ENCODE measurements around the gene DHX8.

Gene DHX8

GRCh38 chr17:43550754-43551153, 67.0 kb downstream of the DHX8 start:
- TF ChIP-seq MYC (IDR thresholded peaks at IDR 0.05; ENCODE audit: low read depth, low read length) (no peak), POLR2A (IDR thresholded peaks at IDR 0.05; ENCODE audit: extremely low read depth, insufficient read length) (no peak)
- TF ChIP-seq, protein P1, sequence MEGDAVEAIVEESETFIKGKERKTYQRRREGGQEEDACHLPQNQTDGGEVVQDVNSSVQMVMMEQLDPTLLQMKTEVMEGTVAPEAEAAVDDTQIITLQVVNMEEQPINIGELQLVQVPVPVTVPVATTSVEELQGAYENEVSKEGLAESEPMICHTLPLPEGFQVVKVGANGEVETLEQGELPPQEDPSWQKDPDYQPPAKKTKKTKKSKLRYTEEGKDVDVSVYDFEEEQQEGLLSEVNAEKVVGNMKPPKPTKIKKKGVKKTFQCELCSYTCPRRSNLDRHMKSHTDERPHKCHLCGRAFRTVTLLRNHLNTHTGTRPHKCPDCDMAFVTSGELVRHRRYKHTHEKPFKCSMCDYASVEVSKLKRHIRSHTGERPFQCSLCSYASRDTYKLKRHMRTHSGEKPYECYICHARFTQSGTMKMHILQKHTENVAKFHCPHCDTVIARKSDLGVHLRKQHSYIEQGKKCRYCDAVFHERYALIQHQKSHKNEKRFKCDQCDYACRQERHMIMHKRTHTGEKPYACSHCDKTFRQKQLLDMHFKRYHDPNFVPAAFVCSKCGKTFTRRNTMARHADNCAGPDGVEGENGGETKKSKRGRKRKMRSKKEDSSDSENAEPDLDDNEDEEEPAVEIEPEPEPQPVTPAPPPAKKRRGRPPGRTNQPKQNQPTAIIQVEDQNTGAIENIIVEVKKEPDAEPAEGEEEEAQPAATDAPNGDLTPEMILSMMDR (IDR thresholded peaks at IDR 0.05; ENCODE audit: low read depth, low read length): no peak
- TF ChIP-seq, protein P2, sequence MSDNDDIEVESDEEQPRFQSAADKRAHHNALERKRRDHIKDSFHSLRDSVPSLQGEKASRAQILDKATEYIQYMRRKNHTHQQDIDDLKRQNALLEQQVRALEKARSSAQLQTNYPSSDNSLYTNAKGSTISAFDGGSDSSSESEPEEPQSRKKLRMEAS (IDR thresholded peaks at IDR 0.05; ENCODE audit: low read depth, low read length): no peak
- DNase-seq (ENCODE audit: low read depth): peak; percentile 82
- no peak overlapping the region for H3K4me3 ChIP-seq (ENCODE audit: low read depth, low read length)

GRCh38 chr17:43552229-43552837, 68.6 kb downstream of the DHX8 start:
- DNase-seq (ENCODE audit: low read depth): no peak
- TF ChIP-seq, protein P1 (IDR thresholded peaks at IDR 0.05; ENCODE audit: low read depth, low read length): no peak
- TF ChIP-seq POLR2A (IDR thresholded peaks at IDR 0.05; ENCODE audit: extremely low read depth, insufficient read length) (no peak), MYC (IDR thresholded peaks at IDR 0.05; ENCODE audit: low read depth, low read length) (no peak)
- TF ChIP-seq, protein P2 (IDR thresholded peaks at IDR 0.05; ENCODE audit: low read depth, low read length): no peak
- no peak overlapping the region for H3K4me3 ChIP-seq (ENCODE audit: low read depth, low read length)

DNA sequence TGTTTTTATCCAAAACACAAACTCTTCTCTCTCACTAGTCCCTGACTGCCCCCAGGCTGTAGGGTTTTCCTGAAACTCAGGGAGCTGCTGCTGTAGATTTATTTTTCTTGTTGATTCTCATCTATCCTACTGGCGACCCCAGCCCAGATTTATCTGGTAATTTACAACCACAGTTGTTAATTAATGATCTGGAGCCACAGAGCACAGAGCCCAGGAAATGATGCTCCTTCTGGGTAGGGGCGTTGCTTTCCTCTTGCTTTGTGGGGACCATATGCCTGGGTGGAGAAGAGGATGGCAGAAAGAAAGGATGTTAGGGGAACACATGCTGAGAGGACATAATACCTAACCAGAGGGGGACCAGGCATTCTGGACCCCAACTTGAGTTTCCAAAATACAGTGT, 69.8 kb downstream of the DHX8 start:
- no peak overlapping the region for H3K4me3 ChIP-seq (ENCODE audit: low read depth, low read length)
- no peak for TF ChIP-seq POLR2A (IDR thresholded peaks at IDR 0.05; ENCODE audit: extremely low read depth, insufficient read length)
- TF ChIP-seq MYC (IDR thresholded peaks at IDR 0.05; ENCODE audit: low read depth, low read length): no peak
- TF ChIP-seq, protein P2 (IDR thresholded peaks at IDR 0.05; ENCODE audit: low read depth, low read length): no peak
- no peak for DNase-seq (ENCODE audit: low read depth)

DNA sequence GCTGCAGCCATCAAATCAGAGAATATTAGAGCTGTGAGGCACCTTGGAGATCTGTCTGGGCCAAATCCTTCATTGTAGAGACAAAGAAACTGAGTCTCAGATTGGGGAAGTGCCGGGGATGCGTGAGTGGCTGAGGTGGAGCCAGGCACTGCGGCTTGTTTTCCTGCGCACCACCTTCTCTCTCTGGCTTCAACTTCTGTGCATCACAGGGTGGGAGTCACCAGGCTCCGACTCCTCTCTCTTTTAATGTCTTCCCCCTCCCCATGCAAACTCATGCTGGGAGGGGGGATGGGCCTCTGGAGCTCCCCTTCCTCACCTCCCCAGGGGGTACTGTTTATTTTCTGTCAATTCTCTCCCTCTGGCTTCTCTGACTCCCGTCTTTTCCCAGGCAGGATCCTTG, 71.1 kb downstream of the DHX8 start:
- TF ChIP-seq MYC (IDR thresholded peaks at IDR 0.05; ENCODE audit: low read depth, low read length): no peak
- TF ChIP-seq, protein P1 (IDR thresholded peaks at IDR 0.05; ENCODE audit: low read depth, low read length): no peak
- TF ChIP-seq, protein P2 (IDR thresholded peaks at IDR 0.05; ENCODE audit: low read depth, low read length): no peak
- TF ChIP-seq POLR2A (IDR thresholded peaks at IDR 0.05; ENCODE audit: extremely low read depth, insufficient read length): no peak
- H3K4me3 ChIP-seq (ENCODE audit: low read depth, low read length): no peak overlapping the region
- no peak for DNase-seq (ENCODE audit: low read depth)

DNA sequence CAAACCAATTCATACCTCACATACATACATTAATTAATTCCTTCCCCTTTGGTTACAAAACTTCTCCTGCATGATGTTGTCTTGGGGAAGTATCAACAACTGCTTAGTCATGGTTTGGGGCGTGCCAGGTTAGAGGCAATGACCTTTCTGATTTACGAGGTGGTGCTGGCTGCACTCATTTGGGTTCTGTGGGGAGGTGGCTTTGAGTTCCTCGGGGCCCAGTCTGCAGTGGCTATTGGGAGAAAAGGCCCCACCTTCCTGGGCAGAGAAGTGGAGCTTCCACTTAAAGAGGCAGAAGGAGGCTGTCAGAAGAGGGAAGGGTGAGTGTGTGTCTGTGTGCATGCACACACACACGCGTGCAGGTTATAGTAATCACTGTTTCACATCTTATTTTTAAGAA, 72.5 kb downstream of the DHX8 start:
- H3K4me3 ChIP-seq (ENCODE audit: low read depth, low read length): no peak overlapping the region
- no peak for TF ChIP-seq POLR2A (IDR thresholded peaks at IDR 0.05; ENCODE audit: extremely low read depth, insufficient read length)
- TF ChIP-seq, protein P2 (IDR thresholded peaks at IDR 0.05; ENCODE audit: low read depth, low read length): 0 out of 2 replicates have a peak, but pooled peaks have one; percentile 6
- peak; percentile 92 for DNase-seq (ENCODE audit: low read depth)

DNA sequence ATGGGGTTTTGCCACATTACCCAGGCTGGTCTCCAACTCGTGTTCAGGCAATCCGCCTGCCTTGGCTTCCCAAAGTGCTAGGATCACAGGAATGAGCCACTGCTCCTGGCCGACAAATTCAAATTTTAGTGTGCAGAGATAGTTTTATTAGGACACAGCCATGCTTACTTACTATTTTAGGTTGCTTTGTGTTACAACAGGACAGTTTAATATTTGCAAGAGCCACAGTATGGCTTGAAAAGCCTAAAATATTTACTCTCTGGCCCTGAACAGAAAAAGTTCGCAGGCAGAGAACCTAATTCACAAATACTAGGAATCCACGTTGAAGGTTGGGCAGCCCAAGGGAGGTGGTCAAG, 75.0 kb downstream of the DHX8 start:
- TF ChIP-seq POLR2A (IDR thresholded peaks at IDR 0.05; ENCODE audit: extremely low read depth, insufficient read length): no peak
- TF ChIP-seq, protein P2 (IDR thresholded peaks at IDR 0.05; ENCODE audit: low read depth, low read length): no peak
- TF ChIP-seq, protein P1 (IDR thresholded peaks at IDR 0.05; ENCODE audit: low read depth, low read length): no peak
- TF ChIP-seq MYC (IDR thresholded peaks at IDR 0.05; ENCODE audit: low read depth, low read length): no peak
- no peak overlapping the region for H3K4me3 ChIP-seq (ENCODE audit: low read depth, low read length)
- no peak for DNase-seq (ENCODE audit: low read depth)
